B cell (primary cell): Measurements from ENCODE around the gene FBXL16. TPM values are rescaled to one million over a fixed set of nuclear protein-coding genes. Genes with fewer than 3 reads are reported as not detected.

Experiments
- ATAC-seq: fragments of 200-7000 bp; cut with Tn5 transposase; one replicate; pipeline ENCODE4 v1.10.0; 2021; ENCODE audit warnings: low read depth, mild to moderate bottlenecking, moderate number of reproducible peaks, moderate library complexity
- CTCF ChIA-PET: fragments of 350-600 bp; sonication (Branson Sonifier 250); formaldehyde crosslinking; loops from one replicate; lab custom pipeline; 2021; ENCODE audit warnings: antibody characterized with exemption, inconsistent platforms; lab: Charles Lee
- POLR2A ChIA-PET: fragments of 350-600 bp; sonication (Branson Sonifier 250); formaldehyde crosslinking; loops from one replicate; lab custom pipeline; 2021; ENCODE audit warnings: antibody characterized with exemption; lab: Charles Lee
- DNase-seq: peaks from one replicate; pipeline ENCODE4 v3.0.0; 2013
- H2AFZ ChIP-seq: 2 replicates; pipeline ENCODE4 v1.6.1; 2012; ENCODE audit warnings: mild to moderate bottlenecking, low read depth, low read length; ENCODE audit not compliant: insufficient read depth, poor library complexity, severe bottlenecking
- H3K27ac ChIP-seq, 2 donors: 1 replicate in 1 of 2; 2 replicates in 1 of 2; pipeline ENCODE4 v1.5.1; 2012 to 2013; ENCODE audit warnings: low read length in 2 of 2, mild to moderate bottlenecking in 2 of 2, moderate library complexity in 1 of 2
- H3K27me3 ChIP-seq, 4 experiments: fragments of 200-600 bp in 1 of 4; sonication (generic) in 1 of 4; replicated peaks in 1 of 4; 1 replicate in 2 of 4; 2 replicates in 2 of 4; pipeline versions ENCODE4 v1.6.1 to v1.7.0; 2013 to 2016; ENCODE audit warnings: low read length in 3 of 4, mild to moderate bottlenecking in 2 of 4, mixed read lengths in 1 of 4, moderate library complexity in 1 of 4; ENCODE audit not compliant: insufficient read depth in 4 of 4, control insufficient read depth in 3 of 4; ENCODE audit errors: control extremely low read depth in 1 of 4
- H3K36me3 ChIP-seq, 2 experiments: replicated peaks in 1 of 2; 1 replicate in 1 of 2; 2 replicates in 1 of 2; pipeline versions ENCODE4 v1.6.1 to v1.7.1; 2013; ENCODE audit warnings: low read length in 1 of 2; ENCODE audit not compliant: insufficient read depth in 2 of 2, control insufficient read depth in 1 of 2; ENCODE audit errors: control extremely low read depth in 1 of 2, extremely low read depth in 1 of 2
- H3K4me1 ChIP-seq, 2 donors: fragments of 200-600 bp in 1 of 2; sonication (generic) in 1 of 2; 1 replicate in 1 of 2; 2 replicates in 1 of 2; pipeline versions ENCODE4 v1.5.1 to v1.6.1; 2013 to 2017; ENCODE audit warnings: low read length in 2 of 2; ENCODE audit not compliant: control insufficient read depth in 2 of 2, insufficient read depth in 2 of 2
- H3K4me2 ChIP-seq: replicated peaks from 2 replicates; pipeline ENCODE3; 2012; ENCODE audit warnings: mild to moderate bottlenecking, low read depth, low read length; ENCODE audit not compliant: poor library complexity, severe bottlenecking
- H3K4me3 ChIP-seq, 5 experiments: fragments of 200-600 bp in 1 of 5; sonication (generic) in 1 of 5; 1 replicate in 3 of 5; 2 replicates in 2 of 5; pipeline versions ENCODE4 v1.5.1 to v1.7.0; 2011 to 2016; ENCODE audit warnings: low read length in 4 of 5, mild to moderate bottlenecking in 4 of 5, low read depth in 2 of 5, control low read depth in 1 of 5, moderate library complexity in 1 of 5; ENCODE audit not compliant: insufficient read depth in 1 of 5; ENCODE audit errors: control extremely low read depth in 1 of 5, extremely low read depth in 1 of 5
- H3K79me2 ChIP-seq: fragments of 200-600 bp; sonication (generic); one replicate; pipeline ENCODE4 v1.6.0; 2016; ENCODE audit warnings: low read length; ENCODE audit not compliant: control insufficient read depth, insufficient read depth
- H3K9ac ChIP-seq: fragments of 200-600 bp; sonication (generic); 2 replicates; pipeline ENCODE4 v1.6.1; 2017; ENCODE audit warnings: mild to moderate bottlenecking, low read length, moderate library complexity
- H3K9me3 ChIP-seq, 3 donors: one replicate each; pipeline versions ENCODE4 v1.6.1 to v1.7.1; 2013; ENCODE audit warnings: low read length in 2 of 3; ENCODE audit not compliant: control insufficient read depth in 2 of 3, insufficient read depth in 1 of 3; ENCODE audit errors: control extremely low read depth in 1 of 3
- H4K20me1 ChIP-seq: 2 replicates; pipeline ENCODE4 v1.6.0; 2012; ENCODE audit warnings: mild to moderate bottlenecking, low read length; ENCODE audit not compliant: insufficient read depth, control insufficient read depth, poor library complexity, severe bottlenecking
- H3K27ac Mint-ChIP-seq: one replicate; pipeline ENCODE4 v1.8.0; 2021; ENCODE audit warnings: mixed read lengths
- H3K27me3 Mint-ChIP-seq: one replicate; pipeline ENCODE4 v1.8.0; 2021; ENCODE audit warnings: mixed read lengths
- H3K4me1 Mint-ChIP-seq: one replicate; pipeline ENCODE4 v1.8.0; 2021; ENCODE audit warnings: mixed read lengths
- H3K4me3 Mint-ChIP-seq: one replicate; pipeline ENCODE4 v1.8.0; 2021; ENCODE audit warnings: mixed read lengths
- H3K9me3 Mint-ChIP-seq: one replicate; pipeline ENCODE4 v1.8.0; 2022; ENCODE audit warnings: mixed read lengths; ENCODE audit not compliant: insufficient read depth
- CTCF ChIP-seq: fragments of 200-600 bp; IDR thresholded peaks from one replicate; pipeline ENCODE4 v1.8.0; 2022; ENCODE audit warnings: antibody characterized with exemption, mild to moderate bottlenecking
- EZH2 ChIP-seq: IDR thresholded peaks from 2 replicates; pipeline ENCODE4 v1.6.1; 2012; ENCODE audit warnings: borderline replicate concordance, low read depth, mild to moderate bottlenecking, moderate library complexity, low read length; ENCODE audit not compliant: insufficient read depth, poor library complexity, severe bottlenecking
- WGBS: methylation state at CpG from one replicate; pipeline ENCODE4 v1.1.5; 2013; ENCODE audit warnings: missing lambda C conversion rate; ENCODE audit not compliant: insufficient coverage; 5-methylcytosine and 5-hydroxymethylcytosine counted together
- intact Hi-C: fragments of 100-400 bp; cut with micrococcal nuclease; formaldehyde crosslinking; loops from one replicate; pipeline ENCODE4 v1.10.0; 2022
- polyA plus RNA-seq: library from polyadenylated mRNA; depleted of rRNA; stranded (reverse); fragments of >200 nt; gene quantifications from 2 replicates; pipeline ENCODE4 v1.2.3, GENCODE V29; 2012
- total RNA-seq, 2 donors: library from RNA; stranded (reverse); fragments of 120-200 nt in 1 of 2; gene quantifications; 1 replicate in 1 of 2; 2 replicates in 1 of 2; pipeline versions ENCODE4 v1.2.3 to v1.2.4, GENCODE V29; 2013 to 2022

FBXL16 gene
- total and polyA plus RNA-seq, 2 donors (not counting 1 experiment from before 2014, with no cell fraction given): 2.2 to 5.8 TPM

DNA sequence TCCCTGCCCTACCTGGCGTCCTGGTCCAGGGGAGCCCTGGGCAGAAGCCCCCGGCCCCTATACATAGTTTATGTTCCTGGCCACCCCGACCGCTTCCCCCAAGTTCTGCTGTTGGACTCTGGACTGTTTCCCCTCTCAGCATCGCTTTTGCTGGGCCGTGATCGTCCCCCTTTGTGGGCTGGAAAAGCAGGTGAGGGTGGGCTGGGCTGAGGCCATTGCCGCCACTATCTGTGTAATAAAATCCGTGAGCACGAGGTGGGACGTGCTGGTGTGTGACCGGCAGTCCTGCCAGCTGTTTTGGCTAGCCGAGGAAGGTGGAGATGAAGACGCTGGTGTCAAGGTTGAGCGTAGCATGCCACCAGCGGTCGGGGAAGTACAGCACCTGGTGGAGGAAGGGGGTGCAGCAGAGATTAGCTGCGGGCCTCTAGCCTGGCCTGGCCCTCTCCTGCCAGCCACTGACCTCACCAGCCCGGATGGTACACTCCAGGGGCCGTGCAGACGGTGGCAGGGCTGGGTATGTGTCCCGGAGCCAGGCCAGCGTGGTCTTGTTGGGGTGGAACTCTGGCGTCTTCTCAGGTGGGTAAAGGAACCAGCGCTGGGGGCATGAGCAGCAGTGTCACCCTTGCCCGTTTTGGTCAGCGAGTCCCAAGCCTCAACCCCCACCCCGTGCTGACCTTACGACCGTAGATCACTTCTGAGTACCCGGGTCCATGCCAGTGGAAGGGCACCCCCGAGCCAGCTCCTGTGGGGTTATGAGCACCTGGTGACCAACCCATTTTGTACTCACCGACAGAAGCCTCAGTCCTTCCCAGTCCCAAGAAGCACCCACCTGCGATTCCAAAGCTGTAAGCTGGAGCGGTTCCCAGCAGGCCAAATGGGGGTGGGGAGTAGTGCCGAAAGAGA is 22.9 kb downstream of the FBXL16 start:
- intact Hi-C loops: loop anchor here (5.0 kb wide), 1 partner anchor 40 kb away; the partner anchor contains the start of gene ANTKMT
- H3K27ac Mint-ChIP-seq: peak overlapping the region; percentile 86
- H3K9me3 Mint-ChIP-seq: no peaks in the 10 kb centered on the region
- H3K4me1 Mint-ChIP-seq: peaks cover 34% of the 10 kb centered on the region
- POLR2A ChIA-PET: no interaction called here
- no peak for TF ChIP-seq CTCF
- no peak for TF ChIP-seq EZH2
- Histone ChIP-seq H3K79me2 (peaks cover 37% of the 10 kb centered on the region), H3K9me3 (no peaks in the 10 kb centered on the region), H3K4me1 (peaks cover 28 to 56% of the 10 kb centered on the region in 2 donors), H3K4me2 (peak overlapping the region; percentile 97), H3K36me3 (peaks cover 0 to 27% of the 10 kb centered on the region in 2 experiments), H2AFZ (no peak overlapping the region), H4K20me1 (peaks cover 31% of the 10 kb centered on the region), H3K27ac (no peak overlapping the region), H3K4me3 (no peak overlapping the region), H3K9ac (no peak overlapping the region), H3K27me3 (no peaks in the 10 kb centered on the region)
- DNase-seq (no peak), ATAC-seq (no peak)
- CTCF ChIA-PET: no interaction called here
- H3K27me3 Mint-ChIP-seq: no peaks in the 10 kb centered on the region
- WGBS: 92% methylated on average over 34 of the region's 36 CpGs
- peak overlapping the region; percentile 80 for H3K4me3 Mint-ChIP-seq
